NCI-H82 treated with DMSO at 0.1 percent for 48 hours (cell line): ENCODE measurements around the gene DLG2.
A peak's percentile ranks its signal among the peaks of the same experiment; 100 is the strongest.
"Not testable (repeated sequence)": the region's sequence is repeated elsewhere in the genome, so short reads cannot be mapped to it uniquely, and the experiment has no call there.

Experiments
- DNase-seq: peaks from one replicate; lab custom pipeline; 2025; ENCODE audit not compliant: unreplicated experiment; lab: John Stamatoyannopoulos, UW

DLG2 gene

DNA sequence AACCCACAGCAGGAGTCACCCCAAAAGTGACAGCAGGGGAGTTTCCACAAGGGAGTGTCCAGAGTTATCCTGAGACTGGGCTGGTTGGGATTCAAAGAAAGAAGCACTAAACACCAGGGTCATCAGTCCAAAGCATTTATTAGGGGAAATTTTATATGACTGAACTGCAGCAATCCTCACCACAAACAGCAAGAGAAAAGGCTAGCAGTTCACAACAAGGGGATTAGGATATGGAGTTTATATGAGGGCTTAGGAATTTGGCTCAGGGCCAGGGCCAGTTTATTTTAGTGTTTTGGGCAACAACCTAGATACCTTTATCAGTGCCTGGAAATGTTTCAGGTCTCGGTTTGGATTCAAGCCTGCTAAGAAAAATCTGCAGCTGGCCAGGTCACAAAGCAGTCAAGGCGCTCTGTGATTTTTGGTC lies 16.1 kb upstream of the DLG2 start:
- DNase-seq: peak; percentile 57

DNA sequence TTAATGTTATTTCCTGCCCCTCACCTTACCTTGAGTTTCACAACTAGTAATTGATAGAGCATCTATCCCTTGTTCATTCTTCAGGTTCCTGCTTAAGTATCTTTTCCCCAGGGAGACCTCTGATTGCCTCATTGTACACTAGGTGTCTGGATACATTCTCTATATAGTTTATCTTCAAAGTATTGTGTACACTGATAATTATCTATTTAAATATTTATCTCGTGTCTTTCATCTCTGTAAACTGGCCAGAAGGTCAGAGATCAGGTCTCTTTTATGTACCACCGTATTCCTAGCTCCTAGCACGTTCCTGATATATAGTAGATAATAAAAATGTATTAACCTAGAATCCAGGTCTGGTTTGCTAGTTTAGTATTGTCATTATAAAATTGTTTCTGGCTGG lies 7.6 kb upstream of the DLG2 start:
- DNase-seq: no peak

DNA sequence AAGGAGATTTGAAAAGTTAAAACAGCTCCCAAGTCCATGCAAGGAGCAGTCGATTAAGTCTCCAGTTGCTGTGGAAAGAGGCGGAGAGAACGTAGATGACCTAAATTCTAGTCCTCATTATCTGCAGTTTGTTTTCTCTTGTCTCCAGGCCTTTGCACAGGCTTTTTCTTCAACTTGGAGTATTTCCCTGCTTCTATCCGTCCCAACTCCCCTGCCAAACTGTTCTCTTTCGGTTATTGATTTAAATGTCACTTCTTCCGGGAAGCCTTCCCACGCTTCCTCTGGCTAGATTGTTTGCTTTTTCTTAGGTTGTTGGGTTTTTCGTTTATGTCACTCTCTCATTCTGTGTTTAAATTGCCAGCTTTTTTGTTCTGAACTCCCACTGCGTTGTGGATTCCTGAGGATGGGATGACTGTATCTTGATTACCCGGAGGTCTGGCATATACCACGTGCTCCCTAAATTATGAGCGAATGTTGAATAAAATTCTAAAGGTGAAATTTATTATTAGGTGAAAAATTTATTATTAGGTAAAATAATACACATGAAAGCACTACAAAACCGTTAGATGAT lies 1.7 kb upstream of the DLG2 start:
- DNase-seq: no peak

DNA sequence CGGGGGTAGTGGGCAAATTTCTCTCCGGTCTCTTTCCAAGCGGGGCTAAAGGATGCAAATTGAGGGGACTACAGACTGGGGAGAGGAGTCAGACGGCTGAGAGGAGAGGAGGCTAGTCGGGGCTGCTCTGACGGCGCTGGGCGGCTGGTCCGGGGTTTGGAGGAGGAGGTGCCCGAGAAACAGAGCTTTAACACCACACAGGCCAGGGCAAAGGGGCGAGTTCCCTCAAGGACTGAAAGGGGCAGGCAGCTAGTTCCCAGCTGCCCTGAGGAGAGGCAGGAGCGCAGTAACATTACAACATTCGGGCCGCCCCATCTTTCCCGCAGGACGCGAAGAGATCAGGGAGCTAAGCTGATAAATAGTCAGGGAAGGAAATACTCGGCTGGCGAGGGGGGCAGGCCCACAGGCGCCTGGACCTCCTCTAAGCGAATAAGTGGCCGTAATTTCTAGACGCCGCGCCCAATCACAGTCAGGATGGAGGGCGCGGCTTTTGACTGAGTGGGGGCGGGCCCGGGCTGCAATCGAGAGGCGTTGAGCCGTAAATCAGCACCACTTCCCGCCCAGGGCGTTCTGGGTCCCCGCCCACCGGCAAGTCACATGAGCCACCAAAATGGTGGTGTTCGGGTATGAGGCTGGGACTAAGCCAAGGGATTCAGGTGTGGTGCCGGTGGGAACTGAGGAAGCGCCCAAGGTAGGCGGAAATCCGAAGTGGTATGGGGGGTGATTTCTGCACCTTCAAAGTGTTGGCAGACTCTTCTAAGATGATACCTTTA lies 1.0 kb upstream of the DLG2 start, which contains the start of gene TMEM126B:
TSS of gene TMEM126B (plus strand) at position 596 of the 773 bp plus-strand sequence. CDS start at position 611, 15 bp downstream.
- peak; percentile 95 for DNase-seq

DNA sequence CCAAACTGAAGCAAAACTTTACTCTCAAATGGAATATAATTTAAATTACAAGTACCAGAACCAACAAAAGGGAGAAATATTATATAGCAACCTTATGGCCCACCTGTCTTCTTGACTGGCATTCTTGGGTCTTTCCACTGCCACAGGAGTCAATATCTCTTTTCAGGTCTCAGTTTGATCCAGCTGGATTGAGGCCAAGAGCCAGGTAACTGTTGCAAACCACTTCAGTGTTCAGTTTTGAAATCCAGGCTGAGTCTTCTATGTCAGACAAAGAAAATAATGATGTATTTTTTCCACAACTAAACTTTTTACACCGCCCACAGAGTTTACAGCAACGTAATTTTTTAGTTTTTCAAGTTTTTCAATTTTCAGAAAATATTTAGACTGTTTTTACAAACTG lies 648 bp downstream of the DLG2 start:
- no peak for DNase-seq

DNA sequence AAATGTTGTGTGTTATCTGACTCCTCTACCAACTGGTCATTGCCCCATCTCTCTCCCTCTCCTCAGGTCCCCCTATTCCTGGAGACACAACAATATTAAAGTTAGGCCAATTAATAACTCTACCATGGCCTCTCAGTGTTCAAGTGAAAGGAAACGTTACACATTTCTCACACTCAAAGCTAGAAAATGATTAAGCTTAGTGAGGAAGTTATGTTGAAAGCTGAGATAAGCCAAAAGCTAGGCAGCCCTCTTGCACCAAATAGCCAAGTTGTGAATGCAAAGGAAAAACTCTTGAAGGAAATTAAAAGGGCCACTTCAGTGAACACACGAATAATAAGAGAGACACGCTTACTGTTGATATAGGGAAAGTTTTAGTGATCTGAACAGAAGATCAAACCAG lies 6.9 kb downstream of the DLG2 start:
- no peak for DNase-seq

DNA sequence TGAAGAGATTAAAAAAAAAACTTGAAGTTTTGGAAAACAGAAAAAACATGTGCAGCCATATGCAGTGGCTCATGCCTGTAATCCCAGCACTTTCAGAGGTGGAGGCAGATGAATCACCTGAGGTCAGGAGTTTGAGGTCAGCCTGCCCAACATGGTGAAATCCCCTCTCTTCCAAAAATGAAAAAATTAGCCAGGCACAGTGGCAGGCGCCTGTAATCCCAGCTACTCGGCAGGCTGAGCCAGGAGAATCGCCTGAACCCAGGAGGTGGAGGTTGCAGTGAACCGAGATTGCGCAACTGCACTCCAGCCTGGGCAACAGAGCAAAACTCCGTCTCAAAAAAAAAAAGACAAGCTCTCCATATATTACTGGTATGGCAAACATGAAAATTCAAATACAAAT lies 7.6 kb downstream of the DLG2 start:
- DNase-seq: no peak

DNA sequence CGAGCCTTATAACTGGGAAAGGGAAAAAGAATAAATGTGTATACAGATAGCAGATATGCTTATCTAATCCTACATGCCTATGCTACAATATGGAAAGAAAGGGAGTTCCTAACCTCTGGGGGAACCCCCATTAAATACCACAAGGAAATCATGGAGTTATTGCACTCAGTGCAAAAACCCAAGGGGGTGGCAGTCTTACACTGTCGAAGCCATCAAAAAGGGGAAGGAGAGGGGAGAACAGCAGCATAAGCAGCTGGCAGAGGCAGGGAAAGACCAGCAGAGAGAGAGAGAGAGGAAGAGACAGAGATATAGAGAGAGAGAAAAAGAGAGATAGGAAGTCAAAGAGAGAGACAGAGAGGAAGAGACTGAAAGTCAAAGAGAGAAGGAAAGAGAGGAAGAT lies 15.5 kb downstream of the DLG2 start:
- DNase-seq: not testable (repeated sequence)

DNA sequence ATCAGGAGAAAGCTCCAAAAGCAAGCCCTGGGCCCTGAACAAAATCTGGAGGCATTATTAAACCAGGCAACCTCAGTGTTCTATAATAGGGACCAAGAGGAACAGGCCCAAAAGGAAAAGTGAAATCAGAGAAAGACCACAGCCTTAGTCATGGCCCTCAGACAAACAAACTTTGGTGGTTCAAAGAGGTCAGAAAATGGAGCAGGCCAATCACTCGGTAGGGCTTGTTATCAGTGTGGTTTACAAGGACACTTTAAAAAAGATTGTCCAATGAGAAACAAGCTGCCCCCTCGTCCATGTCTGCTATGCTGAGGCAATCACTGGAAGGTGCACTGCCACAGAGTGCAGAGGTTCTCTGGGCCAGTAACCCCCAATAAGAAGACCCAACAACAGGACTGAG lies 17.9 kb downstream of the DLG2 start:
- DNase-seq: not testable (repeated sequence)

DNA sequence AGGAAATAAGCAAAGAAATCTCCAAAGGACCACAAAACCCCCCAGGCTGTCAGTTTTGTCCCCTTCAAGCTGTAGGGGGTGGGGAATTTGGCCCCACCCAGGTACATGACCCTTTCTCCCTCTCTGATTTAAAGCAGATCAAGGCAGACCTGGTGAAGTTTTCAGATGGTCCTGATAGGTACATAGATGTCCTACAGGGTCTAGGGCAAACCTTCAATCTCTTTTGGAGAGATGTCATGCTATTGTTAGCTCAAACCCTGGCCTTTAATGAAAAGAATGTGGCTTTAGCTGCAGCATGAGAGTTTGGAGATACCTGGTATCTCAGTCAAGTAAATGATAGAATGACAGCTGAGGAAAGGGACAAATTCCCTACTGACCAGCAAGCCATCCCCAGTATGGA lies 18.5 kb downstream of the DLG2 start:
- not testable (repeated sequence) for DNase-seq

DNA sequence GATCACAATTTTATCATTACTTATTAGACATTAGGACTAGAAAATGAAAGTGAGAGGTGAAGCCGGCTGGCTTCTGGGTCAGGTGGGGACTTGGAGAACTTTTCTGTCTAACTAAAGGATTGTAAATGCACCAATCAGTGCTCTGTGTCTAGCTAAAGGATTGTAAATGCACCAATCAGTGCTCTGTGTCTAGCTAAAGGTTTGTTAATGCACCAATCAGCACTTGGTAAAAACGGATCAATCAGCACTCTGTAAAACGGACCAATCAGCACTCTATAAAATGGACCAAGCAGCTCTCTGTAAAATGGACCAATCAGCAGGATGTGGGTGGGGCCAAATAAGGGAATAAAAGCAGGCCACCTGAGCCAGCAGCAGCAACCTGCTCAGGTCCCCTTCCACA lies 20.9 kb downstream of the DLG2 start:
- DNase-seq: not testable (repeated sequence)

DNA sequence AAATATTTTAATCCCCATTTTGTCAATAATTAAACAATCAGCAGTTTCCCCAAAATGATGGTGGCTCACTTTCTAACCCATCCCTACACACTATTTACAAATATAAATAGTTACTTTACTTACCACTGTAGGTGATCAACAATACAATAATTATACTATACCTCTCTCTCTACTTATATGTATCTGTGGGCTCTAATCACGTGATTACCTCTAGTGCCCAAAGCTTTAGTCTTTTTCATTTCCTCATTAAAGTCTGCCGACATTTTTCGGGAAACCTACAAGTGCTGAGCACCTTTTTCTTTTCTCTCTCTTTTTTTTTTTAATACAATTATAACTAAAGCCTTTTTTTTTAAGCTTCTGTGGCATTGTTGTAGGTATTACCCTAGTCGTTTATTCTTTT lies 23.9 kb downstream of the DLG2 start:
- DNase-seq: no peak

DNA sequence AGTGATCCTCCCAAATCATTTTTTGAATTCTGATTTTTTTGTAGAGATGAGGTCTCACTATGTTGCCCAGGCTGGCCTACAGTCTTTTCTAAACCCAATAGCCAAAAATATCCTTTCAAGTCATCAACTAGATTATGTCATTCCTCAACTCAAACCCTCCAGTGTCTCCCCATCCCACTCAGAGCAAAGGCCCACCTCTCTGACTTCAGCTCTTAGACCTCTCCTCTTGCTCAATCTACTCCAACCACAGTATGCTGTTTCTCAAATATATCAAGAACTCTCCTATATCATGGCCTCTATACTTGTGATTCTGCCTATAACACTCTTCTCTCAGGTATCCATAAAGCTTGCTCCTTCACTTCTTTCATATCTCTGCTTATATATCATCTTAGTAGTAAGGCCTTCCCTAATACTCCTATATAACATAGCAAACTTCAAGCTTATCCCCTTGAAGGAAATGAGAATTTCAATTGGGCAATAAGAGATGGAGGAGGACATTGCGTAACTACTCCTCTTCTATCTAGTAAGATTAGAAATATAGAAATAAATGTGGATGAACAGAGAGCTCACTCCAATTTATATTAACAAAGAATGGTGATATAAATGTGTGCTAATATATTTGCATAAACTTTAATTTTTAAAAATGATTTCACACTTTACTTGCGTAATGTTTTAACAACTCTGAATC lies 24.5 kb downstream of the DLG2 start:
- no peak for DNase-seq

DNA sequence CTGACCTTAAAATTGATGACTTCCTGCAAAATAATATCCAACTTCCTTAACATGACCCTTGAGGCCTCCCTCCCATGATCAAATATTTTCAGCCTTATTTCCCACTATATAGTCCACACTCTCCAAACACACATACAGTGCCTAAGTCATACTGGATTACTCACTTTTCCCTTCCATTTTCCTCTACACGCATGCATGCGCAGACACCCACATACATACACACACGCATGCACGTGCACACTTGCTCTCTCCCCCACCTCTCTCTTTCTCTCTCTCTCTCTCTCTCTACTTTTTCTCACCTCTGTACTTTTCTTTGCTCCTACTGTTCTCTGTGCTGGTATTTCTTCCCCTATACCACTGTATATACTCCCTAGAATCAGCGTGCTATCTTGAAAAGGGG lies 28.1 kb downstream of the DLG2 start:
- DNase-seq: no peak

DNA sequence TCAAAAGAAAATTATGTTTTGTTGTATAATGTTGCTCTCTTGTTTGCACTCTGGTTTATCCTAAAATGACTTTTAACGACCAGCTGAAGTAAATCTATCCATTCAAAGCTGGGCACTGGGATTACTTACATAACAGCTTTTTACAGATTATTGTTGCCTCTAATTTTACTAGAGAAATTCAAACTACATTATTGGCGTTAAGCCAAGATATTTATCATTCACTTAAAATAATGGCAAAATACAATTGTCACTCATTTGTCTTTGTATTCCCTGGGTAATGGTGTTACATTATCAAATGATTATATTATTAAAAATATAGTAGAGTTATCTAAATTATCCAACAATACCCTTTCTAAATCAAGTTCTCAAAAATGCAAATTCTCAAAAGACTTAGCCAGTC lies 30.3 kb downstream of the DLG2 start:
- DNase-seq: no peak

DNA sequence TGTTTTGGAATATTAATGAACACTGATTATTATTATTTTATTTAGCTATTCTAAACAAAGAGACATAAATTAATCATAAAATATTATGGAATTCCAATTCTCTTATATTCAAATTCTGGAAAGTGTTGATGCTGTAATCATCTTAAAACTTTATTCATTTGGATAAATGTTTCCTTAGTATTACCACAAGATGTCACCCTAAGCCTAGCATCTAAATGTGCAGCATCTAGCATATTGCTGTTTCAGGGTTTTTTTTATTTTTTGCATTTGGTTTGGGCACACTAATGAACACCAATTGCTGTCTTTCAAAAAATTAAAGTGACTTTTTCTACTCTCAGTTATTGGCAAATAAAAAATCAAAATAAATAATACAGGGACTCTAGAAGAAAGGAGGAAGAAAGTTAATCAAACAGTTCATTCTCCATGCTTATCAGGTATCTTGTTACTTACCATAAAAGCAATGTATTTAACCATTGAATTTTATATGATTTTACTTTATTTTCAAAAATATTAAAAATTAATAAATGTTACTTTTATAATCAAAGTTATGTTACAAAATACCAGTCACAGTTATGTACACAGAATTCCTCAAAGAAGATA lies 31.8 kb downstream of the DLG2 start:
- no peak for DNase-seq

DNA sequence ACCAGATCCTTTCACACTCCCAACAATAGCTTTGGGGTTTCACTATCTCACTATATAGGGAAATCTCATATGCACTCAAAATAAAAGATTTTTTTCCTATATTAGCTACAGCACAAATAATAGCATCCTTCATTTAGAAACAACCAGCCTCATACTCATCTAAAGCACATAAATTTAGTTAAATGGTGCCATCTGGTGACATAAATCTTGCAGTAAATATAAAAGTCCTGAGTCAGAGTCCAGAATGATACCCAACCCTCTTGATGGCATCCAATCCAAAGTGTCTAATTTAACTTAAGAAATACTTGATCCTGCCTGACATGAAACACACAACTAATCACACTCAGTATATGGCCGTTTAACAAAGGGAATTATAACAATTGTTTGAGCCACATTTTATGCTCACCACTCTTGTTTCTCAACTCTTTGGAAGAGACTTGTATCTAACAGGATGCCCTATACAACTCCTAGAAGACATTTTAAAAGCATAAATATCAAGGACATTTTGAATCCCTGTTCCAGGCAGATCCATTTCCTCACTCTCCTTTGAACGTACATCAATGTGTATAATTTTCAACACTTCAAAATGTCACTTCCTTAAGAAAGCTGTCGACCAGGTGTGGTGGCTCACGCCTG lies 36.2 kb downstream of the DLG2 start:
- DNase-seq: no peak

DNA sequence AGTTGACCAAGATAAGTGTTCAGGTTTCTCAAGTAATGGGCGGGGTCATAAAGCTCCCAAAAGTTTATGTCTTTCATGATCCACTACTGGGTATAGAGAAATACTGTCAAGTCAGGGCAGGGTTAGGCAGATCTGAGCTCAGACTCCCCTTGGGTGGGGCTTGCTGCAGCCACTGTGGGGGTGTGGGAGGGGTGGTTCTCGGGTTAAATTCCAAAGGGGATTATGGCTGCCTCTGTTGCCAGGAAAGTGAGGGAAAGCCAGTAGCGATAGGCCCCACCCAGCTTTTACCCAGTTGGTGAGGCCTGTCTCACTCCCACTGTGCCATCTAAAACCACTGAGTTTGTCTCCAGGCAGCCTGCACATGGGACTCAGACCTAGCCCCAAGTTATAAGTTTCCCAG lies 37.8 kb downstream of the DLG2 start:
- DNase-seq: no peak

DNA sequence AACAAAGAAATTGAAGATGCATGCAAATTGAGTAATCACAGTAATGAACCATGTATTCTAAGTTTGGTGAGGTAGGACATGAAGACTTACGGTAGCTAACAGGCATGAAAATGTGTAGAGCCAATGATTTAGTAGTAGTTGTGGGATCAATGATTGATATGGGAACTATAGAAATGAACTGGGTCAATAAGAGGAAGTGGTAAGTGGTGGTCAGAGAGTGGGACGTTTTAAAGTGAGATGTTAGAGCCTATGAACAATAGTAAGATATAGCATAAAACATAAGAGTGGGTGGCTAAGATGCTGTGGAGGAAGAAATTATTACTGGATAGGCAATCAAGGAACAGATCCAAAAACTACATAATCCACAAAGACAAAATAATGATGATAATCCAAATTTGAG lies 45.0 kb downstream of the DLG2 start:
- DNase-seq: no peak

DNA sequence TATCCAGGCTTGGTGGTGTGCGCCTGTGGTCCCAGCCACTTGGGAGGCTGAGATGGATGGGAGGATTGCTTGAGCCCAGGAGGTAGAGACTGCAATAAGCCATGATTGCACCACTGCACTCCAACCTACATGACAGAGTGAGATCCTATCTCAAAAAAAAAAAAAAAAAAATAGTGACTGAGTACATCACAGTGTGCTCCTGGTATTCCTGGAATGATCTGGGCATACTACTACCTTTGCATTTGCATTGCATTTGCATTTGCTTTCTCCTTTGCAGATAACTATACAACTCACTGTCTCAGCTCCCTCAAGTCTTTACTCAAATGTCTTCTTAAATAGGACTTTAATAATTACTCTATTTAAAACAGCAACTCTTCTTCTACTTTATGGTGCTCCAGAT lies 51.8 kb downstream of the DLG2 start:
- DNase-seq: no peak

DNA sequence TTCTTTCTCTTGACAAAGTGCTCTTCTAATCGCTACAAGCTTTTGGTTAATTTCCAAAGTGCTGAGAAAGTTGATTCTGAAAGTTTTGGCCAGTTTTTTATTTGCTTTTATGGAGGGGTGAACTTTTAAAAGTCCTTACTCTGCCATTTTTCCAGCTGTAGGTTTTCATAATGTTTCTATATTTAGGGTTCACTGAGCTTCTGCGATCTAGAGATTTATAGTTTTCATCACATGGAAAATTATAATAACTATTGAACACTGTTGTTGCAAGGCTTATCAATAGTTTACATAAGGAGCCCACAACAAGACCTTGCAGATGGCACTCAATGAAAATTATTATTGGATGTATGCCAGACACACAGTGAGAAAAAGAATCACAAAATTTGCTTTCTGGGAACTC lies 55.1 kb downstream of the DLG2 start:
- no peak for DNase-seq
